ENCODE results near the gene SLC33A1. TPM values are rescaled to one million over a fixed set of nuclear protein-coding genes. Genes with fewer than 3 reads are reported as not detected.
A peak's percentile ranks its signal among the peaks of the same experiment; 100 is the strongest.

Gene SLC33A1
- total and polyA plus RNA-seq, 10 of the 15 experiments (the other 5 are each of a cell fraction or from before 2014, with no cell fraction given) = 6.4 to 25.2 (median 19.8) TPM

DNA sequence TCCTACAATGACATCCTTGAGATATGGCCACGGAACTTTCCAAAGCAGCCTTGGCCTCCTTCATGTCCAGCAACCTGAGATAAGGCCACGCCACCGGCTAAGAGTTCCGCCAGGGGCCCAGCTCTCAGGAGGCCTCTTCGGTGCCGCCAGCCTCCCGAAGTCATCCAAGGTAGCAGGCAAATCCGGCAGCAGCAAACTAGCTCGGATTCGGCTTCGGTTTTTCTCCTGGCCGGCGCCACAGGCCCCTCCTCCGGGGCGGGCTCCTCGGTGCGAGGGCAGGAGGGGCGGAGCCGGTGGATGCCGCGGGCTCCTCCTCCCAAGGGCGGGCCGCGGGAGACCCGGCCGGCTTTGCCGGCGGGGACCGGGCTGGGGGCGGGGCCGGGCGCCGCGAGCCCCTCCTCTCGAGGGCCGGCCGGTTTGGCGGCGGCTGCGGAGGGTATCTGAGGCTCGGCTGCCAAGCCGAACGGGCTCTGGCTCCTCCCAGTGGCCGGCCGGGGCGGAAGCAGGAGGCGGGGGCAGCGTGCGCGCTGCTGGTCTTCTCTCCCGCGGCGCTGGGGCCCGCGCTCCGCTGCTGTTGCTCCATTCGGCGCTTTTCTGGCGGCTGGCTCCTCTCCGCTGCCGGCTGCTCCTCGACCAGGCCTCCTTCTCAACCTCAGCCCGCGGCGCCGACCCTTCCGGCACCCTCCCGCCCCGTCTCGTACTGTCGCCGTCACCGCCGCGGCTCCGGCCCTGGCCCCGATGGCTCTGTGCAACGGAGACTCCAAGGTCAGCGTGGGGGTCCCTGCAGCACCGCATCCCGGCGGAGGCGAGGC is 16.1 kb upstream of the SLC33A1 start, which contains the start of gene GMPS (continued):
- TF ChIP-seq, protein P1, sequence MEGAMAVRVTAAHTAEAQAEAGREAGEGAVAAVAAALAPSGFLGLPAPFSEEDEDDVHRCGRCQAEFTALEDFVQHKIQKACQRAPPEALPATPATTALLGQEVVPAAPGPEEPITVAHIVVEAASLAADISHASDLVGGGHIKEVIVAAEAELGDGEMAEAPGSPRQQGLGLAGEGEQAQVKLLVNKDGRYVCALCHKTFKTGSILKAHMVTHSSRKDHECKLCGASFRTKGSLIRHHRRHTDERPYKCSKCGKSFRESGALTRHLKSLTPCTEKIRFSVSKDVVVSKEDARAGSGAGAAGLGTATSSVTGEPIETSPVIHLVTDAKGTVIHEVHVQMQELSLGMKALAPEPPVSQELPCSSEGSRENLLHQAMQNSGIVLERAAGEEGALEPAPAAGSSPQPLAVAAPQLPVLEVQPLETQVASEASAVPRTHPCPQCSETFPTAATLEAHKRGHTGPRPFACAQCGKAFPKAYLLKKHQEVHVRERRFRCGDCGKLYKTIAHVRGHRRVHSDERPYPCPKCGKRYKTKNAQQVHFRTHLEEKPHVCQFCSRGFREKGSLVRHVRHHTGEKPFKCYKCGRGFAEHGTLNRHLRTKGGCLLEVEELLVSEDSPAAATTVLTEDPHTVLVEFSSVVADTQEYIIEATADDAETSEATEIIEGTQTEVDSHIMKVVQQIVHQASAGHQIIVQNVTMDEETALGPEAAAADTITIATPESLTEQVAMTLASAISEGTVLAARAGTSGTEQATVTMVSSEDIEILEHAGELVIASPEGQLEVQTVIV (IDR thresholded peaks at IDR 0.05; ENCODE audit: borderline replicate concordance, partially characterized antibody) = no peak
- TF ChIP-seq, protein P2, sequence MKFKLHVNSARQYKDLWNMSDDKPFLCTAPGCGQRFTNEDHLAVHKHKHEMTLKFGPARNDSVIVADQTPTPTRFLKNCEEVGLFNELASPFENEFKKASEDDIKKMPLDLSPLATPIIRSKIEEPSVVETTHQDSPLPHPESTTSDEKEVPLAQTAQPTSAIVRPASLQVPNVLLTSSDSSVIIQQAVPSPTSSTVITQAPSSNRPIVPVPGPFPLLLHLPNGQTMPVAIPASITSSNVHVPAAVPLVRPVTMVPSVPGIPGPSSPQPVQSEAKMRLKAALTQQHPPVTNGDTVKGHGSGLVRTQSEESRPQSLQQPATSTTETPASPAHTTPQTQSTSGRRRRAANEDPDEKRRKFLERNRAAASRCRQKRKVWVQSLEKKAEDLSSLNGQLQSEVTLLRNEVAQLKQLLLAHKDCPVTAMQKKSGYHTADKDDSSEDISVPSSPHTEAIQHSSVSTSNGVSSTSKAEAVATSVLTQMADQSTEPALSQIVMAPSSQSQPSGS (IDR thresholded peaks at IDR 0.05; ENCODE audit: low read length) = no peak
- TF ChIP-seq, protein P3, sequence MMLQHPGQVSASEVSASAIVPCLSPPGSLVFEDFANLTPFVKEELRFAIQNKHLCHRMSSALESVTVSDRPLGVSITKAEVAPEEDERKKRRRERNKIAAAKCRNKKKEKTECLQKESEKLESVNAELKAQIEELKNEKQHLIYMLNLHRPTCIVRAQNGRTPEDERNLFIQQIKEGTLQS (IDR thresholded peaks at IDR 0.05; ENCODE audit: borderline replicate concordance, extremely low read depth, low read depth, low read length) = no peak
- TF ChIP-seq, protein P4, sequence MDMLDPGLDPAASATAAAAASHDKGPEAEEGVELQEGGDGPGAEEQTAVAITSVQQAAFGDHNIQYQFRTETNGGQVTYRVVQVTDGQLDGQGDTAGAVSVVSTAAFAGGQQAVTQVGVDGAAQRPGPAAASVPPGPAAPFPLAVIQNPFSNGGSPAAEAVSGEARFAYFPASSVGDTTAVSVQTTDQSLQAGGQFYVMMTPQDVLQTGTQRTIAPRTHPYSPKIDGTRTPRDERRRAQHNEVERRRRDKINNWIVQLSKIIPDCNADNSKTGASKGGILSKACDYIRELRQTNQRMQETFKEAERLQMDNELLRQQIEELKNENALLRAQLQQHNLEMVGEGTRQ (IDR thresholded peaks at IDR 0.05; ENCODE audit: borderline replicate concordance, low read depth, low read length) = no peak
- TF ChIP-seq, protein P5, sequence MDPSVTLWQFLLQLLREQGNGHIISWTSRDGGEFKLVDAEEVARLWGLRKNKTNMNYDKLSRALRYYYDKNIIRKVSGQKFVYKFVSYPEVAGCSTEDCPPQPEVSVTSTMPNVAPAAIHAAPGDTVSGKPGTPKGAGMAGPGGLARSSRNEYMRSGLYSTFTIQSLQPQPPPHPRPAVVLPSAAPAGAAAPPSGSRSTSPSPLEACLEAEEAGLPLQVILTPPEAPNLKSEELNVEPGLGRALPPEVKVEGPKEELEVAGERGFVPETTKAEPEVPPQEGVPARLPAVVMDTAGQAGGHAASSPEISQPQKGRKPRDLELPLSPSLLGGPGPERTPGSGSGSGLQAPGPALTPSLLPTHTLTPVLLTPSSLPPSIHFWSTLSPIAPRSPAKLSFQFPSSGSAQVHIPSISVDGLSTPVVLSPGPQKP (IDR thresholded peaks at IDR 0.05; ENCODE audit: low read depth, low read length) = peak; percentile 30; the same call in 1 of the 2 replicates
- no peak for TF ChIP-seq CHD1 (IDR thresholded peaks at IDR 0.05; ENCODE audit: low read depth, low read length)
- TF ChIP-seq ZNF24 (IDR thresholded peaks at IDR 0.05) = 0 out of 2 replicates have a peak, but pooled peaks have one; percentile 31
- TF ChIP-seq IKZF1 (conservative IDR thresholded peaks at IDR 0.05) = peak; percentile 50; the same call in 1 of the 2 replicates
- no peak for TF ChIP-seq NFYB (IDR thresholded peaks at IDR 0.05; ENCODE audit: insufficient read depth, low read depth, low read length)
- TF ChIP-seq RAD21 (IDR thresholded peaks at IDR 0.05; ENCODE audit: insufficient read depth, low read depth, low read length) = peak; percentile 45
- no peak for TF ChIP-seq MYB (IDR thresholded peaks at IDR 0.05; ENCODE audit: borderline replicate concordance, low read depth, low read length)
- no peak for TF ChIP-seq FOXK2 (IDR thresholded peaks at IDR 0.05)
- no peak for TF ChIP-seq SPI1 (IDR thresholded peaks at IDR 0.05; ENCODE audit: borderline replicate concordance, insufficient read depth, low read depth, low read length)
- no peak for TF ChIP-seq CHD4 (IDR thresholded peaks at IDR 0.05)
- TF ChIP-seq SUZ12 (IDR thresholded peaks at IDR 0.05; ENCODE audit: unreplicated experiment) = no peak
- TF ChIP-seq HDAC6 (IDR thresholded peaks at IDR 0.05; ENCODE audit: unreplicated experiment) = no peak
- TF ChIP-seq ATF7 (IDR thresholded peaks at IDR 0.05; ENCODE audit: low read depth) = no peak
- no peak for TF ChIP-seq JUNB (IDR thresholded peaks at IDR 0.05)
- peak; percentile 16; the same call in 1 of the 2 replicates for TF ChIP-seq TCF12 (IDR thresholded peaks at IDR 0.05; ENCODE audit: low read depth, low read length)
- peak; percentile 54; the same call in 1 of the 2 replicates for TF ChIP-seq ZSCAN29 (IDR thresholded peaks at IDR 0.05)
- no peak for TF ChIP-seq ZNF384 (IDR thresholded peaks at IDR 0.05; ENCODE audit: borderline replicate concordance, low read depth, low read length)

Data from GM12878 (cell line).